Caco-2 (cell line): ENCODE data around the gene PLA2G2C. TPM values are rescaled to one million over a fixed set of nuclear protein-coding genes. Genes with fewer than 3 reads are reported as not detected.

Experiments
- BruUV-seq: library from RNA; stranded (reverse); fragments of 400-500 nt; replicated peaks from 2 replicates; lab custom pipeline; 2021; lab: Mats Ljungman, UMichigan
- CTCF ChIA-PET: fragments of 300-600 bp; sonication (Branson Sonifier 250); formaldehyde crosslinking; loops from one replicate; lab custom pipeline; 2022; ENCODE audit warnings: antibody characterized with exemption; lab: Charles Lee
- POLR2A ChIA-PET: fragments of 300-600 bp; sonication (Branson Sonifier 250); formaldehyde crosslinking; loops from one replicate; lab custom pipeline; 2022; ENCODE audit warnings: antibody characterized with exemption; lab: Charles Lee
- DNase-seq, 2 experiments: peaks; one replicate each; pipeline versions ENCODE4 v3.0.0 to v3.0.0-alpha.2; 2020 to 2022
- H3K27me3 ChIP-seq: replicated peaks from 2 replicates; pipeline ENCODE4 v1.6.0; 2011; ENCODE audit warnings: low read length; ENCODE audit not compliant: control insufficient read depth, insufficient read depth
- H3K36me3 ChIP-seq: 2 replicates; pipeline ENCODE4 v1.5.1; 2011; ENCODE audit warnings: low read length; ENCODE audit not compliant: control insufficient read depth, insufficient read depth
- H3K4me1 ChIP-seq: fragments of 250-450 bp; sonication (Bioruptor Pico); 2 replicates; pipeline ENCODE4 v1.5.1; 2020; ENCODE audit warnings: mild to moderate bottlenecking
- H3K4me3 ChIP-seq: 2 replicates; pipeline ENCODE4 v1.5.1; 2011; ENCODE audit warnings: low read depth, mild to moderate bottlenecking, control low read depth, low read length
- H3K9me3 ChIP-seq: fragments of 250-450 bp; sonication (Bioruptor Pico); 2 replicates; pipeline ENCODE4 v1.5.1; 2020; ENCODE audit warnings: mild to moderate bottlenecking, moderate library complexity
- H3K27ac Mint-ChIP-seq: one replicate; pipeline ENCODE4 v1.8.0; 2022; ENCODE audit warnings: mixed read lengths; ENCODE audit not compliant: unreplicated experiment
- H3K27me3 Mint-ChIP-seq: one replicate; pipeline ENCODE4 v1.8.0; 2022; ENCODE audit warnings: mixed read lengths; ENCODE audit not compliant: insufficient read depth, unreplicated experiment
- H3K36me3 Mint-ChIP-seq: one replicate; pipeline ENCODE4 v1.8.0; 2022; ENCODE audit warnings: mild to moderate bottlenecking, mixed read lengths; ENCODE audit not compliant: insufficient read depth, unreplicated experiment
- H3K4me1 Mint-ChIP-seq: one replicate; pipeline ENCODE4 v1.8.0; 2022; ENCODE audit warnings: low read depth, mixed read lengths; ENCODE audit not compliant: unreplicated experiment
- H3K4me3 Mint-ChIP-seq: one replicate; pipeline ENCODE4 v1.8.0; 2022; ENCODE audit warnings: mild to moderate bottlenecking, moderate library complexity, mixed read lengths; ENCODE audit not compliant: unreplicated experiment
- H3K9me3 Mint-ChIP-seq: one replicate; pipeline ENCODE4 v1.8.0; 2022; ENCODE audit warnings: mixed read lengths; ENCODE audit not compliant: unreplicated experiment
- CTCF ChIP-seq, 2 experiments: fragments of 200-600 bp in 1 of 2; IDR thresholded peaks; 1 replicate in 1 of 2; 2 replicates in 1 of 2; pipeline versions ENCODE4 v1.5.1 to v1.8.0; 2011 to 2022; ENCODE audit warnings: antibody characterized with exemption in 1 of 2, control low read depth in 1 of 2, inconsistent platforms in 1 of 2, low read depth in 1 of 2, low read length in 1 of 2, mild to moderate bottlenecking in 1 of 2, moderate library complexity in 1 of 2; ENCODE audit not compliant: insufficient read depth in 1 of 2, severe bottlenecking in 1 of 2, unreplicated experiment in 1 of 2
- intact Hi-C: fragments of 100-400 bp; cut with micrococcal nuclease; formaldehyde crosslinking; loops from one replicate; pipeline ENCODE4 v1.10.0; 2022; ENCODE audit not compliant: unreplicated experiment
- total RNA-seq: library from RNA; stranded (reverse); gene quantifications from 2 replicates; pipeline ENCODE4 v1.2.3, GENCODE V29; 2022

PLA2G2C gene
- total RNA-seq, 1 experiment from 2014 or later: not detected

- peaks cover 11% of the 10 kb centered on the region for H3K27me3 Mint-ChIP-seq
- no peaks in the 10 kb centered on the region for H3K36me3 Mint-ChIP-seq
- Histone ChIP-seq H3K27me3 (no peaks in the 10 kb centered on the region; the same call in 1 of the 2 replicates), H3K36me3 (no peaks in the 10 kb centered on the region), H3K4me3 (no peak overlapping the region), H3K9me3 (no peaks in the 10 kb centered on the region; the same call in 1 of the 2 replicates), H3K4me1 (no peaks in the 10 kb centered on the region)
- BruUV-seq: no TSS peak
- CTCF ChIA-PET: no interaction called here
- POLR2A ChIA-PET: no interaction called here
- no peak overlapping the region for H3K4me3 Mint-ChIP-seq
- H3K9me3 Mint-ChIP-seq: no peaks in the 10 kb centered on the region
- no peak overlapping the region for H3K27ac Mint-ChIP-seq
- no peaks in the 10 kb centered on the region for H3K4me1 Mint-ChIP-seq
- DNase-seq: no peak
- intact Hi-C loops: loop anchor here (2.0 to 10.0 kb wide), 3 partner anchors 153 to 283 kb away; no protein-coding TSS in a partner anchor
- no peak for TF ChIP-seq CTCF (IDR thresholded peaks at IDR 0.05; ENCODE audit: insufficient read depth in 1 of 2, low read depth in 1 of 2, low read length in 1 of 2, severe bottlenecking in 1 of 2, unreplicated experiment in 1 of 2)
These were observed 25.9 kb upstream of the PLA2G2C start for GRCh38 chr1:20212085-20212684.

- no peak overlapping the region for H3K4me3 ChIP-seq
- Mint-ChIP-seq H3K4me1 (no peaks in the 10 kb centered on the region), H3K27me3 (peaks cover 11% of the 10 kb centered on the region), H3K27ac (no peak overlapping the region), H3K36me3 (no peaks in the 10 kb centered on the region), H3K4me3 (no peak overlapping the region), H3K9me3 (no peaks in the 10 kb centered on the region)
- no peaks in the 10 kb centered on the region; the same call in 1 of the 2 replicates for H3K27me3 ChIP-seq
- POLR2A ChIA-PET: no interaction called here
- CTCF ChIA-PET: no interaction called here
- no peak for TF ChIP-seq CTCF (IDR thresholded peaks at IDR 0.05; ENCODE audit: insufficient read depth in 1 of 2, low read depth in 1 of 2, low read length in 1 of 2, severe bottlenecking in 1 of 2, unreplicated experiment in 1 of 2)
- H3K36me3 ChIP-seq: no peaks in the 10 kb centered on the region
- H3K9me3 ChIP-seq: no peaks in the 10 kb centered on the region; the same call in 1 of the 2 replicates
- no TSS peak for BruUV-seq
- H3K4me1 ChIP-seq: no peaks in the 10 kb centered on the region
- intact Hi-C loops: loop anchor here (10.0 kb wide), 1 partner anchor 153 kb away; no protein-coding TSS in a partner anchor
- no peak for DNase-seq
These were observed 25.2 kb upstream of the PLA2G2C start for GRCh38 chr1:20211511-20211931.

- Mint-ChIP-seq H3K27ac (no peak overlapping the region), H3K4me1 (no peaks in the 10 kb centered on the region), H3K4me3 (no peak overlapping the region), H3K36me3 (no peaks in the 10 kb centered on the region), H3K9me3 (no peaks in the 10 kb centered on the region), H3K27me3 (peaks cover 11% of the 10 kb centered on the region)
- Histone ChIP-seq H3K9me3 (no peaks in the 10 kb centered on the region; the same call in 1 of the 2 replicates), H3K36me3 (no peaks in the 10 kb centered on the region), H3K4me1 (no peaks in the 10 kb centered on the region), H3K27me3 (no peaks in the 10 kb centered on the region), H3K4me3 (no peak overlapping the region)
- no peak for DNase-seq
- CTCF ChIA-PET: no interaction called here
- intact Hi-C loops: loop anchor here (10.0 kb wide), 1 partner anchor 154 kb away; no protein-coding TSS in a partner anchor
- no TSS peak for BruUV-seq
- no peak for TF ChIP-seq CTCF (IDR thresholded peaks at IDR 0.05; ENCODE audit: insufficient read depth in 1 of 2, low read depth in 1 of 2, low read length in 1 of 2, severe bottlenecking in 1 of 2, unreplicated experiment in 1 of 2)
- POLR2A ChIA-PET: no interaction called here
These were observed 24.6 kb upstream of the PLA2G2C start for GRCh38 chr1:20210736-20211460.
